CD4-positive, alpha-beta T cell (primary cell): ENCODE data around the gene DYRK2. TPM values are rescaled to one million over a fixed set of nuclear protein-coding genes. Genes with fewer than 3 reads are reported as not detected.

Experiments used
- ATAC-seq: fragments of 200-7000 bp; cut with Tn5 transposase; one replicate; pipeline ENCODE4 v1.10.0; 2022; ENCODE audit warnings: mild to moderate bottlenecking; ENCODE audit not compliant: poor library complexity
- CTCF ChIA-PET: fragments of 350-600 bp; sonication (Branson Sonifier 250); formaldehyde crosslinking; loops from one replicate; lab custom pipeline; 2021; ENCODE audit warnings: antibody characterized with exemption, inconsistent platforms; lab: Charles Lee
- POLR2A ChIA-PET: fragments of 350-600 bp; sonication (Branson Sonifier 250); formaldehyde crosslinking; loops from one replicate; lab custom pipeline; 2021; ENCODE audit warnings: antibody characterized with exemption, inconsistent platforms; lab: Charles Lee
- DNase-seq, 14 experiments: peaks; one replicate each; pipeline ENCODE4 v3.0.0-alpha.2; 2013 to 2020; ENCODE audit warnings: mixed read lengths in 2 of 14
- H3K27ac ChIP-seq, 2 donors: one replicate each; pipeline versions ENCODE4 v1.5.1 to v1.7.0; 2013; ENCODE audit warnings: low read length in 2 of 2, low read depth in 1 of 2, mild to moderate bottlenecking in 1 of 2
- H3K27me3 ChIP-seq, 2 experiments: 1 replicate in 1 of 2; 2 replicates in 1 of 2; pipeline versions ENCODE4 v1.6.1 to v1.7.0; 2013; ENCODE audit warnings: low read length in 2 of 2, control low read depth in 1 of 2, mild to moderate bottlenecking in 1 of 2, moderate library complexity in 1 of 2; ENCODE audit not compliant: insufficient read depth in 2 of 2, control insufficient read depth in 1 of 2
- H3K36me3 ChIP-seq: one replicate; pipeline ENCODE4 v1.6.1; 2013; ENCODE audit warnings: low read length, control low read depth; ENCODE audit not compliant: insufficient read depth
- H3K4me1 ChIP-seq: one replicate; pipeline ENCODE4 v1.6.1; 2013; ENCODE audit warnings: low read length, control low read depth; ENCODE audit not compliant: insufficient read depth
- H3K4me3 ChIP-seq: one replicate; pipeline ENCODE4 v1.5.1; 2013; ENCODE audit warnings: mild to moderate bottlenecking, low read length, moderate library complexity
- H3K9me3 ChIP-seq, 2 experiments: 1 replicate in 1 of 2; 2 replicates in 1 of 2; pipeline versions ENCODE4 v1.6.1 to v1.7.0; 2013; ENCODE audit warnings: low read length in 2 of 2, mild to moderate bottlenecking in 2 of 2, control low read depth in 1 of 2, moderate library complexity in 1 of 2; ENCODE audit not compliant: control insufficient read depth in 1 of 2, insufficient read depth in 1 of 2
- H3K27ac Mint-ChIP-seq: one replicate; pipeline ENCODE4 v1.8.0; 2020; ENCODE audit warnings: mixed read lengths
- H3K27me3 Mint-ChIP-seq: one replicate; pipeline ENCODE4 v1.8.0; 2021; ENCODE audit warnings: mixed read lengths
- H3K36me3 Mint-ChIP-seq: one replicate; pipeline ENCODE4 v1.8.0; 2021; ENCODE audit warnings: low read depth, mixed read lengths
- H3K4me1 Mint-ChIP-seq: one replicate; pipeline ENCODE4 v1.8.0; 2021; ENCODE audit warnings: low read depth, mixed read lengths
- H3K4me3 Mint-ChIP-seq: one replicate; pipeline ENCODE4 v1.8.0; 2020; ENCODE audit warnings: mild to moderate bottlenecking, mixed read lengths
- H3K9me3 Mint-ChIP-seq: one replicate; pipeline ENCODE4 v1.8.0; 2020; ENCODE audit warnings: mixed read lengths
- CTCF ChIP-seq: fragments of 200-600 bp; IDR thresholded peaks from one replicate; pipeline ENCODE4 v1.8.0; 2022; ENCODE audit warnings: antibody characterized with exemption, mild to moderate bottlenecking
- intact Hi-C, 2 experiments: fragments of 100-400 bp; cut with DNase I in 1 of 2; cut with micrococcal nuclease in 1 of 2; formaldehyde crosslinking; loops; one replicate each; pipeline versions ENCODE4 v1.15.1 to v1.9.0; 2023 to 2025; cut with DNase I, micrococcal nuclease
- polyA plus RNA-seq, 2 donors: library from polyadenylated mRNA; unstranded; fragments of 120-200 nt; gene quantifications; one replicate each; pipeline ENCODE4 v1.2.1, GENCODE V29; 2013
- total RNA-seq, 174 experiments: library from RNA in 2 of 174; stranded (reverse) in 2 of 174; gene quantifications; one replicate each; pipeline ENCODE4 v1.2.3 and lab custom pipeline; 2021 to 2026

Gene DYRK2
- total RNA-seq (100 to 1,000 TPM; 123 to 135 TPM), total RNA-seq (lab: John Stamatoyannopoulos, UW) (57.1 to 548 (median 227) reads per million in 172 experiments)
- 90.6 TPM for polyA plus RNA-seq (2013, experiment 1 of 2)
- 83.4 TPM for polyA plus RNA-seq (2013, experiment 2 of 2)

- H3K9me3 Mint-ChIP-seq: no peaks in the 10 kb centered on the region
- H3K4me3 Mint-ChIP-seq: peak within 1 kb of the TSS; percentile 94
- H3K4me1 ChIP-seq: peaks cover 31% of the 10 kb centered on the region
- H3K27me3 Mint-ChIP-seq: no peaks in the 10 kb centered on the region
- intact Hi-C loops: loop anchor here in 1 of 2 experiments (5.0 kb wide), 1 partner anchor 206 kb away; no protein-coding TSS in a partner anchor
- peaks cover 37% of the 10 kb centered on the region for H3K36me3 Mint-ChIP-seq
- H3K27me3 ChIP-seq: no peaks in the 10 kb centered on the region
- no peak for TF ChIP-seq CTCF
- H3K4me1 Mint-ChIP-seq: peaks cover 40% of the 10 kb centered on the region
- peak within 1 kb of the TSS; percentile 72 for H3K4me3 ChIP-seq
- H3K27ac Mint-ChIP-seq: peak within 1 kb of the TSS; percentile 94
- ATAC-seq (peak; percentile 54), DNase-seq (peak; percentile 60 to 93 (median 79))
- POLR2A ChIA-PET: interaction anchor here (0.5 to 10.3 kb wide), 32 partner anchors 9 to 962 kb away, joined by 3 to 275 read pairs (median 5); partner anchors contain the start of genes CAND1 and RAP1B
- CTCF ChIA-PET: interaction anchor here (1.1 to 4.5 kb wide), 6 partner anchors 9 to 292 kb away, joined by 3 to 29 read pairs (median 4); no protein-coding TSS in a partner anchor
- peaks cover 17% of the 10 kb centered on the region for H3K36me3 ChIP-seq
- H3K9me3 ChIP-seq: no peaks in the 10 kb centered on the region
- peak within 1 kb of the TSS; percentile 71 to 85 for H3K27ac ChIP-seq
Observed at GRCh38 chr12:67648521-67649260, at the start of gene DYRK2. DYRK2 (plus strand) TSS chr12:67648745; CDS start chr12:67649134, 389 bp downstream.

GRCh38 chr12:67599691-67600090 is 48.9 kb upstream of the DYRK2 start:
- ATAC-seq (no peak), DNase-seq (no peak)
- H3K27me3 ChIP-seq: no peaks in the 10 kb centered on the region
- no peaks in the 10 kb centered on the region for H3K4me1 ChIP-seq
- Mint-ChIP-seq H3K4me1 (peaks cover 24% of the 10 kb centered on the region), H3K4me3 (no peak overlapping the region), H3K36me3 (no peaks in the 10 kb centered on the region), H3K9me3 (peaks cover 8% of the 10 kb centered on the region), H3K27ac (no peak overlapping the region), H3K27me3 (no peaks in the 10 kb centered on the region)
- H3K9me3 ChIP-seq: no peaks in the 10 kb centered on the region
- TF ChIP-seq CTCF: no peak
- no peak overlapping the region for H3K4me3 ChIP-seq
- H3K27ac ChIP-seq: no peak overlapping the region
- ChIA-PET POLR2A (interaction anchor here (1.0 to 1.4 kb wide), 2 partner anchors 49 to 72 kb away, joined by 3 to 4 read pairs; partner anchors contain the start of gene DYRK2), CTCF (no interaction called here)
- no peaks in the 10 kb centered on the region for H3K36me3 ChIP-seq
- intact Hi-C loops: loop anchor here in 1 of 2 experiments (10.0 kb wide), 1 partner anchor 115 kb away; no protein-coding TSS in a partner anchor

GRCh38 chr12:67601126-67601525 is 47.4 kb upstream of the DYRK2 start:
- H3K27ac Mint-ChIP-seq: no peak overlapping the region
- no peak overlapping the region for H3K4me3 Mint-ChIP-seq
- no peaks in the 10 kb centered on the region for H3K27me3 Mint-ChIP-seq
- POLR2A ChIA-PET: interaction anchor here (1.0 to 1.2 kb wide), 2 partner anchors 11 to 29 kb away, joined by 3 to 5 read pairs; no protein-coding TSS in a partner anchor
- H3K4me1 ChIP-seq: no peaks in the 10 kb centered on the region
- TF ChIP-seq CTCF: no peak
- H3K9me3 Mint-ChIP-seq: peaks cover 8% of the 10 kb centered on the region
- no peaks in the 10 kb centered on the region for H3K36me3 ChIP-seq
- no peak for DNase-seq
- H3K36me3 Mint-ChIP-seq: no peaks in the 10 kb centered on the region
- no peaks in the 10 kb centered on the region for H3K9me3 ChIP-seq
- ATAC-seq: no peak
- H3K4me3 ChIP-seq: no peak overlapping the region
- no peaks in the 10 kb centered on the region for H3K27me3 ChIP-seq
- CTCF ChIA-PET: no interaction called here
- intact Hi-C loops: no loop called here
- peaks cover 18% of the 10 kb centered on the region for H3K4me1 Mint-ChIP-seq
- H3K27ac ChIP-seq: no peak overlapping the region
